Measurements from ENCODE around the gene RWDD4. TPM values are rescaled to one million over a fixed set of nuclear protein-coding genes. Genes with fewer than 3 reads are reported as not detected.

RWDD4 gene
- total RNA-seq, 6 experiments from 2014 or later, result 8.4 to 10.4 (median 8.5) TPM

- TF ChIP-seq, protein P1, sequence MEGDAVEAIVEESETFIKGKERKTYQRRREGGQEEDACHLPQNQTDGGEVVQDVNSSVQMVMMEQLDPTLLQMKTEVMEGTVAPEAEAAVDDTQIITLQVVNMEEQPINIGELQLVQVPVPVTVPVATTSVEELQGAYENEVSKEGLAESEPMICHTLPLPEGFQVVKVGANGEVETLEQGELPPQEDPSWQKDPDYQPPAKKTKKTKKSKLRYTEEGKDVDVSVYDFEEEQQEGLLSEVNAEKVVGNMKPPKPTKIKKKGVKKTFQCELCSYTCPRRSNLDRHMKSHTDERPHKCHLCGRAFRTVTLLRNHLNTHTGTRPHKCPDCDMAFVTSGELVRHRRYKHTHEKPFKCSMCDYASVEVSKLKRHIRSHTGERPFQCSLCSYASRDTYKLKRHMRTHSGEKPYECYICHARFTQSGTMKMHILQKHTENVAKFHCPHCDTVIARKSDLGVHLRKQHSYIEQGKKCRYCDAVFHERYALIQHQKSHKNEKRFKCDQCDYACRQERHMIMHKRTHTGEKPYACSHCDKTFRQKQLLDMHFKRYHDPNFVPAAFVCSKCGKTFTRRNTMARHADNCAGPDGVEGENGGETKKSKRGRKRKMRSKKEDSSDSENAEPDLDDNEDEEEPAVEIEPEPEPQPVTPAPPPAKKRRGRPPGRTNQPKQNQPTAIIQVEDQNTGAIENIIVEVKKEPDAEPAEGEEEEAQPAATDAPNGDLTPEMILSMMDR (IDR thresholded peaks at IDR 0.05), result no peak
- TF ChIP-seq POLR2A (IDR thresholded peaks at IDR 0.05), result no peak
- no peaks in the 10 kb centered on the region for H3K9me3 ChIP-seq
- peaks cover 0 to 35% (median under 1%) of the 10 kb centered on the region in 4 donors for H3K36me3 ChIP-seq
- ATAC-seq (no peak), DNase-seq (no peak)
- 77% methylated on average over 4 of the region's 4 CpGs for WGBS (ENCODE audit: insufficient coverage, low coverage, low lambda C conversion rate, missing lambda C conversion rate)
- no peak overlapping the region for H3K27ac ChIP-seq
- intact Hi-C loops (cut with DNase I), result no loop called here
- H3K4me3 ChIP-seq, result no peak overlapping the region
- no peaks in the 10 kb centered on the region for H3K4me1 ChIP-seq
- no peaks in the 10 kb centered on the region for H3K27me3 ChIP-seq
These were observed 16.6 kb upstream of the RWDD4 start for GRCh38 chr4:183675625-183676024.

- no peak for DNase-seq
- intact Hi-C loops (cut with DNase I), result no loop called here
- H3K27me3 ChIP-seq, result no peaks in the 10 kb centered on the region
- H3K4me3 ChIP-seq, result no peak overlapping the region
- no peaks in the 10 kb centered on the region for H3K4me1 ChIP-seq
- no peak for TF ChIP-seq POLR2A (IDR thresholded peaks at IDR 0.05)
- TF ChIP-seq, protein P1 (IDR thresholded peaks at IDR 0.05), result no peak
- H3K36me3 ChIP-seq, result peaks cover 0 to 34% (median 7%) of the 10 kb centered on the region in 4 donors
- 63% methylated on average over 3 of the region's 3 CpGs for WGBS (ENCODE audit: insufficient coverage, low coverage, low lambda C conversion rate, missing lambda C conversion rate)
- H3K27ac ChIP-seq, result no peak overlapping the region
- ATAC-seq, result no peak
- H3K9me3 ChIP-seq, result no peaks in the 10 kb centered on the region
These were observed 15.2 kb upstream of the RWDD4 start for GRCh38 chr4:183674153-183674552.

- no peak for DNase-seq
- TF ChIP-seq, protein P1 (IDR thresholded peaks at IDR 0.05), result no peak
- H3K36me3 ChIP-seq, result peaks cover 0 to 51% (median 25%) of the 10 kb centered on the region in 4 donors
- H3K4me3 ChIP-seq, result no peak overlapping the region
- intact Hi-C loops (cut with DNase I), result no loop called here
- no peaks in the 10 kb centered on the region for H3K4me1 ChIP-seq
- no peaks in the 10 kb centered on the region for H3K9me3 ChIP-seq
- H3K27me3 ChIP-seq, result no peaks in the 10 kb centered on the region
- 95% methylated on average over 11 of the region's 12 CpGs for WGBS (ENCODE audit: insufficient coverage, low coverage, low lambda C conversion rate, missing lambda C conversion rate)
- ATAC-seq, result no peak
- no peak overlapping the region for H3K27ac ChIP-seq
These were observed 12.1 kb upstream of the RWDD4 start for GRCh38 chr4:183670960-183671555.

- ATAC-seq (no peak), DNase-seq (no peak)
- 80% methylated on average over 3 of the region's 3 CpGs for WGBS (ENCODE audit: insufficient coverage, low coverage, low lambda C conversion rate, missing lambda C conversion rate)
- no peaks in the 10 kb centered on the region for H3K9me3 ChIP-seq
- no peak for TF ChIP-seq POLR2A (IDR thresholded peaks at IDR 0.05)
- TF ChIP-seq, protein P1 (IDR thresholded peaks at IDR 0.05), result no peak
- H3K27ac ChIP-seq, result no peak overlapping the region
- H3K27me3 ChIP-seq, result no peaks in the 10 kb centered on the region
- H3K4me3 ChIP-seq, result no peak overlapping the region
- peaks cover 0 to 57% (median 26%) of the 10 kb centered on the region in 4 donors for H3K36me3 ChIP-seq
- intact Hi-C loops (cut with DNase I), result no loop called here
- no peaks in the 10 kb centered on the region for H3K4me1 ChIP-seq
These were observed 11.3 kb upstream of the RWDD4 start for GRCh38 chr4:183670251-183670650.
